ENCODE results near the gene ACO2.

Gene ACO2

DNA sequence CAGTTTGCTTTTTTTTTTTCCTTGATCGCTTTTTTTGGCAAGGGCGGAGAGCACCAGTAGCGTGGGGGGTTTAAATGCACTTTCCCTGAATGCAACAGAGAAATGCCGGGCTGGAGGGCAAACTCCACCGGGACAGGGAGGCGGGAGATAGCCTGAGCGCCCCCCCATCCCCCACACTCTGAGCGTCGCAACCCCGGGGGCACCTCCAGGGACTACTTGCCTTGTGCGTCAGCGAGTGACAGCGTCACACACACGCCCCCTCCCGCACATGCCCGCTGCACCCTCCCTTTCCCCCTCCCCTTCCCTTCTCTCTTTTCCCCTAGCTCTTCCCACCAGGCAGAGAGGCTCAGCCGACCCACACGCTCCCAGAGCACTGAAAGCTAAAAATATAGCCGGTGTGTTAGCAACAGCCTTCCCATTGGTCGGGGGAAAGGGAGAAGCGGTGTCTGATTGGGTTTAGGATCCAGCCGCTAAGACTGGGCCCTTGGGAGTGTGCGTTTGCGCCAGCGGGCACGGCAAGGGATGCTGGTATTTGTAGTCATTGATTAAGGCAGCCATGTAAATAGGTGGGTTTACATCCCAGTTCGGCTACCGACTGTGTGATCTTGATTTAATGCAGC, 20.6 kb upstream of the ACO2 start:
- peak; percentile 100 for DNase-seq (ENCODE audit: low spot score)

DNA sequence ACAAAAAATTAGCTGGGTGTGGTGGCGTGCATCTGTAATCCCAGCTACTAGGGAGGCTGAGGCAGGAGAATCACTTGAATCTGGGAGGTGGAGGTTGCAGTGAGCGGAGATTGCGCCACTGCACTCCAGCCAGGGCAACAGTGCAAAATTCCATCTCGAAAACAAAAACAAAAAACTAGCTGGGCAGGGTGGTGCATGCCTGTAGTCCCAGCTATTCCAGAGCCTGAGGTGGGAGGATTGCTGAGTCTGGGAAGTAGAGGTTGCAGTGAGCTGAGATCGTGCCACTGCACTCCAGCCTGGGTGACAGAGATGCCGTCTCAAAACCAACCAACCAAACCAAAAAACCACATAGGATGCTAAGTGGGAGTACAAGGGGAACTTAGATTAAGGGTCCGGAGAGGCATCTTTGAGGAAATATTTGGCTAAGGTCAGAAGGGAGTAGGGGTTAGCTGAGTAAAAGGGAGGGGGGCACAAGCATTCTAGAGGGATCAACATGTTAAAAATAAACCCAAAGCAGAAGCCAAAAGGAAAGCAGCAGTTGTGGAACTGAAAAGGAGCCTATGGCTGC, 10.7 kb upstream of the ACO2 start:
- DNase-seq (ENCODE audit: low spot score) = no peak

DNA sequence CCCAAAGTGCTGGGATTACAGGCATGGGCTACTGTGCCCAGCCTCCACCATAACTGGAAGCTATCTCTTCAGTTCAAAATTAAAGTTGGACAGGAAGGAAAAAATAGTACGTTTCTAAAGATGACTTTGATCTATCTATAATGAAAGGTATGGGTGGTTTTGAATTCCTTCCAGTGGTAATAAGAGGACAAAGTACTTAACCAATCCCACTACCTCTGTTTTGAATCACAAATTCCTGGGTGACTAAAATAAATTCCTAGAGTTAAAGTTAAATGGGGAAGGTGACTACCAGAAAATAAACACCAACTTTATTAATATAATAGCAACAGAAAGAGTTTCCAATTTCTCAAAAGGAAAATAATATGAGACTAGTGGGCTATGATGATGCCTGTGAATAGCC, 9.5 kb upstream of the ACO2 start:
- DNase-seq (ENCODE audit: low spot score) = no peak

DNA sequence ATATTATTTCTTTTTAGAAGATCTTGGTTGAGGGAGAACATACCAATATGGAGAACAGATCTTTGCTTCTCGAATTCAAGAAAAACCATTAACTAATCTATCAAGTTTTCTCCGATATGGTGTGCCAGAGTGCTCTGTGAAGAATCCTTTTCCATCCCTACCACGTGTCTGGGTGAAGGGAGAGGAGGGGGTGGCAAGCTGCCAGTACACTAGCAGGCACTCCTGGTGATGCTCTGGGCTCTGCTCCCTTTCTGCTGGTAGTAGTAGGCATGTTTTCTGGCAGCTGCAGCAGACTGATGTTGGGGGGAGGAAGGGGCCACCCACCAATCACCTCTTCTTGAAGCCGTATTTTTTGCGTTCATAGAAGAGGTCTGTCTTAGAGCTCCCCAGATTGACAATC, 8.8 kb upstream of the ACO2 start:
- DNase-seq (ENCODE audit: low spot score) = peak; percentile 88

DNA sequence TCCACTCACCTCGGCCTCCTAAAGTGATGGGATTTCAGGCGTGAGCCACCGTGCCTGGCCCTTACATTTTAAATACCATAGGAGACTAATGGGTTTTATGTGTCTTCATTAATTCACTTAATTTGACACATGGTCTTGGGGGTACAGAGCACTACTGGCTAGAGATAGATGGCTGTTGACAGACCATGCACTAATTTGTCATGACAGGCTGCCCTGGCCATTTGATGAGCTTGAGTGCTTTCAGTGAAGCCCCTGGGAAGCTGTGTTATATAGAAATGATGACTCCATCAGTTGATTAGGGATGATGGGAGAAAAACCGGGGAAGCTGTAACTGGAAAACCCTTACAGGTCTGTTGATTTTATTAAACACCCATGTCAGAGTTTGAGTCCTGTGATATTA, 7.0 kb upstream of the ACO2 start:
- no peak for DNase-seq (ENCODE audit: low spot score)

DNA sequence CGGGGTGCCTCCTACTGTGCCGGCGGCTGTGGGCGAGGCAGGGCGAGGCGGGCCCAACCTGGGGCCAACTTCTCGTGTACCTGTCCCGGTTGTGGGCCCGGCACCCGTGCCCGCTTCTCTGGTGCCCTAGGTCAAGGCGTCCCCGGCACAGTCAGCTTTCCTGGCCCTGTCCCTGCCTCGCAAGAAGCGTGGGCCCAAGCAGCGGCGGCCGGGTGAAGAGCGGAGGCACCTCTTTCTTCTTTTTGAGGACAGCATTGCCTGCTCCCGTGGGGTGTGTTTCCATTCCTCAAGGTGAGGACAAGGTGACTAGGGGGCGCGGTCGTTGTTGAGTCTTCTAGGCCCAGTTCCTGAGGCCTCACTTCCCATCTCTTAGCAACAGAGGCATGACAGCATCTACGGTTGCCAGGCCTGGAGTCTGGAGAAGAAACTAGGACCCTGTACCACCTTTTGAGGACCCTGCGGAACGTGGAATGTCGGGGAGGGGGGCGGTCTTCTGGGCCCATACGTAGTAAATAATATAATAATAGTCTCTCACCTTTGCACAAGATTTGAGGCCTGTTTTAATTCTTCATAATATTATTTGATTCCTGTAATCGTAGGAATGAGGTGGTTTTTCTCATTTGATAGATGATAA, 418 bp downstream of the ACO2 start:
- DNase-seq (ENCODE audit: low spot score) = peak; percentile 38

DNA sequence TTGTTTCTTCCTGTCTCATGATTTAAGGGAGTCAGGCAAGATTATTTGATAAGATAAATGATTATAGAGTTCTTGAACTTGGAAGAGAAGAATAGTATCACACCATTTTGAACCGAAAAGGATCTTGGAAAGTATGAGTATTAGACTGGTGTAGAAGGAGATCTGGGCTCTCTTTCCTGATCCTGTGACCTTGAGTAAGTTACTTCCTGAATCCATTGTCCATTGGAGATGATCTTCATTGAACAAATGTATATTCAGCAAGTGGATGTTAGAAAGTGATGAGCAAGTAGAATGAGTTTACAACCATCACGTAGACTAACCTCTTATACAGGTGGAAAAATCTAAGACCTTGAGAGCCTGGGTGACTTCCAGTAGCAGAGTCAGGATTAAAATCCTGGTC, 2.0 kb downstream of the ACO2 start:
- DNase-seq (ENCODE audit: low spot score) = no peak

DNA sequence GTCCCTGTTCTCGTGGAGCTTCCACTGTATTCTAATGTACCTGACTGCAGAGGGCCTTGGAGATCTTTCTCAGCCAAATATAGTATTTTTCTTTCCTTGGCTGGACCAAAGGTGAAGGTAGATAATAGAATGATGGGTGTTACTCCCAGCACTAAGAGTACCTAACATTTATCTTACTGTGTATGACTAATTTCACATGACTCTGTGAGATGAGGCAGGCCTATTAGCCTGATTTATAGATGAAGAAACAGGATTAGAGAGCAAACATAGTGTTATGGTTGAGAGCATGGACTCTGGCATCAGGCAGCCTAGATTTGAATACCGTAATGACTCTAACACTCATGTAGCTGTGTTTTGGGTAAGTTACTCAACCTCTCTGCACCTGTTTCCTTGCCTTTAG, 2.7 kb downstream of the ACO2 start:
- DNase-seq (ENCODE audit: low spot score) = no peak

DNA sequence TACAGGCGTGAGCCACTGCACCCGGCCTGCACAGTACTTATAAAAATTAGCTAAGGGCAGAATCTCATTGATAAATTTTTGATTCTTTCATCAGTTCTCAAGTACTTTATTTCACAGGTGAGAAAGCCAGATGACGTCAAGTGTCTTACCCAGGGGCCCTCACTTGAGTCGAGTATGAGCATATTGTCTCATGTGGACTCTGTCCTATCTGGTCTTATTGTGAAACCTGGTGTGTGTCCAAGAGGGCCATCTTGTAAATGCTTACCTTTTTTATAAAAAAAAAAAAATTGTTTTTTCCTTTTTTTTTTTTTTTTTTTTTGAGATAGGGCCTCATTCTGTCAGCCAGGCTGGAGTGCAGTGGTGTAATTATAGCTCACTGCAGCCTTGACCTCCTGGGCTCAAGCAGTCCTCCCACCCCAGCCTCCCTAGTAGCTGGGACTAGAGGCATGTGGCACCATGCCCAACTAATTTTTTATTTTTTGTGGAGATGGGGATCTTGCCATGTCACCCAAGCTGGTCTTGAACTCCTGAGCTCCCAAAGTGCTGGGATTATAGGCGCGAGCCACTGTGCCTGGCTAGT, 6.0 kb downstream of the ACO2 start:
- DNase-seq (ENCODE audit: low spot score) = no peak

DNA sequence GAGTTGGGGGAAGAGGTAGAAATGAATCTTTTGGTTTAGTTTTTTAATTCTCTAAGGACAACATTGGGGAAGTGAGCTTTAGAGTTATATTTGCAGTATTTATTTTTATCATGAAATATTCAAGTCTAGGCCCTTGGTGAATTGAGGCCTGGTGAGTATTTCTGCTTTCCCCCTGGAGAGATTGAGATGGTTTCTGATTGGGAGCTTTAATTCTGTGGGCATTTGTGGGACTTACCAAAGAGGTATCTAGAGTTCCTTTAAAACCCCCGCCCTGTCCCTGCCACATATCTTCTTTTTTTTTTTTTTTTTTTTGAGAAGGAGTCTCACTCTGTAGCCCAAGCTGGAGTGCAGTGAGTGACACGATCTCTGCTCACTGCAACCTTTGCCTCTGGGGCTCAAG, 9.6 kb downstream of the ACO2 start:
- DNase-seq (ENCODE audit: low spot score) = no peak

DNA sequence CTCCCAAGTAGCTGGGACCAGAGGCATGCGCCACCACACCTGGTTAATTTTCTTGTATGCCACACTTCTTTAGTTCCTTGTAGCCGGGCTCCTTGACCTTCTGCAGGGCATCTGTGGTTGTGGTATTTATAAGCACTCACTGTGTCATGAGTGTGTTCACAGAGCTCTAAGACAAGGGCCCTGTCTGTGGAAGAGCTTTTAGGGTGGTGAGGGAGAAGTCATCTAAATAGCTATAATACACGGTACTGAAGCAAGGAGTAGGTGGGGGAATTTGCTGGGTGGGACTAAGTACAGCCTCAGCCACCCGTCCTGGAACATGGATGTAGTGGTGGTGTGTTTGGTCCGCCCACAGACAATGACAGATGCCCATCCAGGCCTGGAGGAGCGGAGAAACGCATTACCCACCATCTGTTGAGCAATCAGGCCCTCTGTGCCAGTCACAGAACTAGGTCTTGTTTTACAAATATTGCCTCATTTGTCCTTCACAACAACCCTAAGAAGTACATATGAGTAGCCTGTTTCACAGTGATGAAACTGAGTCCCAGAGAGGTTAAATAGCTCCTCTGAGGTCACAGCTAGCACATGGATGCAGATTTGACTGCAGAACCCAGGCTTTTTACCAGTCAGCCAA, 10.1 kb downstream of the ACO2 start:
- peak; percentile 72 for DNase-seq (ENCODE audit: low spot score)

DNA sequence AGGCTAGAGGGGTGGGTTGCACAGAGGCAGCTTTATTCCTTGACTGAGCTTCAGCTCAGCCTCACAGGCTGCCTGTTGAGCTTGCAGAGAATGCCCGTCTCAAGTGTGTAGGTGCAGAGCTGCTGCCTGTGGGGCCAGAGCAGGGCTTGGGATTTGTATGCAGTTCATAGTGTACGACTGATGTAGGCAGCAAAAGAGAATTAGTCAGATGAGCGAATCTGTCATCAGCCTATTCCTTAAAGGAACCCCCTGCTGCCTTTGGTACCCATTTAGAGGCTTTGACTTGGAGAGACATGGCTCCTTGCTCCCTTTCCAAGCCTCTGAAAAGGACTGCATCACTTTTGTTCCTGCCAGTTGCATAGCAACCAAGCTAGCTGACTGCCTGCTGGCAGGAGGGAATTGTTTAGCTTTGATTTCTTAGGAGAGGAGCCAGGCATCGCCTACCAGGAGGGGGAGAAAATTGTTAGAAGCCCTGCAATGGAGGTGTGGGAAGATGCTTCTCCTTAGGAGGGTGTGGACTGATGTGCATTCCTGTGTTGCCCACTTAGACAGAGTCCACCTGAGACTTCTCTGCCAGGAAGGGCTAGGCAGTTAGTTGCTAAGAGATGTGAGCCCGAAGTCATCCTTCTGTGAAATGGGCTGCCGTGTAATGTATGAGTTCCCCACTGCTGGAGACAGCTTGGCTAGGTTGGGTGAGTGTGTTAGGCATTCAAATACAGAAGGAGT, 10.9 kb downstream of the ACO2 start:
- DNase-seq (ENCODE audit: low spot score) = peak; percentile 89

DNA sequence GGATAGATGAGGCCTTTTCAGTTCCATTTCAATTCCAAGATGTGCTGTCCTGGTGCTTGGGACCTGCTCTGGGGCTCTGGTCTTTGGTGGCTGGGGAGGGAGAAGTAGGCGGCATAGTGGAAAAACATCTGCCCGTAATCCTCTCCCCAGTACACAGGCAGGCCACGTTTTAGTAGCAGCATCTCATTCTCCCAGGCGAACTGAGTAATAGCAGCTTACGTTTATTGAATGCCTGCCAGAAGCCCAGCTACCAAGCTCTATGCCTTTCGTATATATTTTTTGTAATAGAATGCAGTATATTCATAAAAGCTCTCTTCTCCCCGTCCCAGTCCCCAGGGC, 11.4 kb downstream of the ACO2 start:
- peak; percentile 57 for DNase-seq (ENCODE audit: low spot score)

DNA sequence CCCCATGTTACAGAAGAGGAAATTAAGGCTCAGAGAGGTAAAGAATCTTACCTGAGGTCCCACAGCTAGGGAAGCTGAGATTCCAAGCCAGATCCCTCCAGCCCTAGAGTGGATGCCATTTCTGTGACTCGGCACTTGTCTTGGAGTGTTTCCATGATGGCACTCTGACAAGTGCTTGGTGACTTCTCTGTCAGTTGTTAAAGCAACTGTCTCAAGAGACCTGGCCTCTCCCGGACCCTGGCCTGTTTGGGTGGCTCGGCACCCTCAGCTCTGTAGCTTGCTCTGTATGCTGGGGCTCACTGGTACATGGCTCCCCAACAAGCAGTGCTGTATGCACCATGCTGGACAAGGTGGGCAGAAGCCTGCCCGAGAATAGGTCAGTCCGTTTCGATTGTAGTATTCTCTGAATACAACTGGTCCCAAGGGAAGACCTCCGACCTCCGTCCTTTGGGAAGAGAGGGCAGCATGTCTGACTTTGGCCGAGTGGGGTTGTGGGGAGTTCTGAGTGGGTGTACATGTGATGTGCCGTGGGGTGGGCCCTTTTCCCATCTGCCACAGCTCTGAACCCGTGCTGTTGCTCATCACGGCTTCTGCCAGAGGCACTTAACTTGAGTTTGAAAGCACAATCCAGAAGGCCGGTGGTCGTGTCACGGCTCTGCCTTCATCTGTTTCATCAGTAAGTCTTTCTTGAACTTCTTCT, 12.4 kb downstream of the ACO2 start:
- DNase-seq (ENCODE audit: low spot score) = peak; percentile 39

DNA sequence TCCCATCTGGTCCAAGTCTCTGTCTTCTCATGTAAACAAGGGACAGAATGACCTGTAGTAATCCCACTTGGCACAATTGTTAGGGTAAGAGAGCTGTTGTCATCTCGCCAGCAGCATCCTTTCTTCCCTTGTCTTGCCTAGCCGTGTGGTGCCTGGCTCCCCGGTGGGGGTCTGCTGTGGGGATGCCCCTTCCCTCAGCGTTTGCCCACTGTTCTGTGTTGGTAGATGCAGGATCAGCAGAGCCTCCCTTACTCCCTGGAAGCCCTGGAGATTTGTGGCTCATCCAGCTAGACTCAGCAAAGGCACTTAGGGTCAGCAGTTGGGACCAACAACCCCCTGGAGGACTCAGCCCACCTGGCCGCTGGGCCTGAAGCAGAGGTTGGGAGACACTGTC, 13.0 kb downstream of the ACO2 start:
- DNase-seq (ENCODE audit: low spot score) = no peak

DNA sequence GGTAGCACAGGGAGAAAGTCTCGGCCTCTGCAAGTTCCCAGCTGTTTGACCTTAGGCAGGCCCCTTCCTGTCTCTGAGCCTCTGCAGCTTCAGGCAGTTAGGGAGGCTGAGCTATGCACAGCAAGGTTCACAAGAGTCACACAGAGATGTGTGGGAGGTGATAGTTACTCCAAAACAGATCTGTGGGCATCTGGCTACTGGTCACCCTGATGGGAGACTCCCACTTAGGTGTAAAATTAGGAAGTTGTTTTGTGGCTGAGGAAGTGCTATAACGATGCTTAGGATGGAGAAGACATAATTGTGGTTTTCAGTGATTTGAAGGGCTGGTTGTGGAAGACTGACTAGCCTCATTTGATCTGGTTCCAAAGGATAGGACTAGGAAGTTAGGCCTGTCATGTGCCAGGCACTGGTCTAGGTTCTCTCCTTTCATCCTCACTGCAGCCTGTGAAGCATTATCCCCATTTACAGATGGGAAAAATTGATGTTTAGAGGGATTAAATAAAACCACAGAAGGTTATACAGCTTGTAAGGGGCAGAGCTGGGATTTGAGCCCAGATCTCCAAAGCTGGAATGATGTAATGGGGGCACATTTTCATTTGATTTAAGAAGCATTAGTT, 13.5 kb downstream of the ACO2 start:
- DNase-seq (ENCODE audit: low spot score) = no peak

DNA sequence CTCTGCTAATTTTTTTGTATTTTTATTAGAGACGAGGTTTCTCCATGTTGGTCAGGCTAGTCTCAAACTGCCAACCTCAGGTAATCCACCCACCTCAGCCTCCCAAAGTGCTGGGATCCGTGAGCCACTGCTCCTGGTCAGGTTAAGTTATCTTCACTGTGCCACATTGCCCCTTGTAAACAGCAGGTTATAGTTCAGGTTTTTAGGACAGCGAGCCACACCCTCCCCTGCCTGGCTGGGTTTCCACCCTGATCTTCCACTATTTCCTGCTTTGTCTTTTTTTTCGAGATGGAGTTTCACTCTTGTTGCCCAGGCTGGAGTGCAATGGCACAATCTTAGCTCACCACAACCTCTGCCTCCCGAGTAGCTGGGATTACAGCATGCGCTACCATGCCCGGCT, 16.1 kb downstream of the ACO2 start:
- no peak for DNase-seq (ENCODE audit: low spot score)

DNA sequence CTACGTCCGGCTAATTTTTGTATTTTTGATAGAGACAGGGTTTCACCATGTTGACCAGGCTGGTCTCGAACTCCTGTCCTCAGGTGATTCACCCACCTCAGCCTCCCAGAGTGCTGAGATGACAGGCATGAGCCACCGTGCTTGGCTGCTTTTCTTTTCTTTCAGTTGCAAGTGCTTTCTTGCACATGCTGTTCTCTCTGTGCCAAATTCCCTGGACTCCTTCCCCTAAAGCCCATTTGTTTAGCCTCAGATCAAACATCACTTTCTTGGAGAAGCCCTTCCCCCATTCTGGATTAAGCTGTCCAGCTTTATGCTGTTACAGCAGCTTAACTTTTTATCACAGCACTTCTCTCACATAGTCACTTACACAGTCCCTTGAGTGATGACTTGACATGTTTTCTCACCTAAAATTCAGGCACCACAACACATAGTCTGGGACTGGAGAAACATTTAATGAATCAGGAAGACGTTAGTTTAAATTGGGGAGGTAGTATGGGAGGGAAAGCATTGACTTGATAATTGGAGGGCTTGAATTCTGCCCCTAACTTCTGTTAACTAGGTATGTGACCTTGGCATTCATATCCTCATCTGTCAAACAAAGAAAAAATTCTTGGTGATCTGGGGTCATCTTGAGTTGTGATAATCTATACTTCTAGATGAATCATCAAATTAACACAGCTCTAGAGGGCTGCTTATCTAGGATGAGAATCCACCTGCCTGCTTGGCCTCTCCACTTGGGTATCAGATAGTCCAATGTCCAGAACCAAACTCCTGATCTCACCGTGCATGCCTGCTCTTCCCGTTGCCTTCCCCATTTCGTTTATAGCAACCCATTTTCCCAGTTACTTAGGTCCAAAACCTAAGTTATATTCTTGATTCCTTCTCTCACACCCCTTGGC, 18.4 kb downstream of the ACO2 start:
- DNase-seq (ENCODE audit: low spot score) = no peak

DNA sequence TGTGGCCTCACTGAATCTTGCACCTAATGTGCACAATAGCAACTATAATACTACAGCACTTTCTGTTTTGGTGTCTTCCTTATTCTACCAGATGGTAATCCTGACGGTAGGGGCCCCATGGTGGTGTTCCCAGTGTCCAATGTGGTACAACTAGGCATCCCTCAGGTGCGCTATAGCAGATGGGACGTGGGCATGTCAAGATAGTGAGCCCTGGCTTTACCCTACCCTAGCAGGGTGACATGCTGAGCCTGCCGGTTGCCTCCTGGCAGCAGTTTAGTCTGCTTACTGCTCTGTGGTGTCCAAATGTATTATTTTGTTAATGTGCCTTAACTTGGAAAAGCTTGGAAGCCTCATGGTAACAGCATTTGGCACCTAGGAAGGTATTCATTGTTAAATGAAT, 19.2 kb downstream of the ACO2 start:
- no peak for DNase-seq (ENCODE audit: low spot score)

DNA sequence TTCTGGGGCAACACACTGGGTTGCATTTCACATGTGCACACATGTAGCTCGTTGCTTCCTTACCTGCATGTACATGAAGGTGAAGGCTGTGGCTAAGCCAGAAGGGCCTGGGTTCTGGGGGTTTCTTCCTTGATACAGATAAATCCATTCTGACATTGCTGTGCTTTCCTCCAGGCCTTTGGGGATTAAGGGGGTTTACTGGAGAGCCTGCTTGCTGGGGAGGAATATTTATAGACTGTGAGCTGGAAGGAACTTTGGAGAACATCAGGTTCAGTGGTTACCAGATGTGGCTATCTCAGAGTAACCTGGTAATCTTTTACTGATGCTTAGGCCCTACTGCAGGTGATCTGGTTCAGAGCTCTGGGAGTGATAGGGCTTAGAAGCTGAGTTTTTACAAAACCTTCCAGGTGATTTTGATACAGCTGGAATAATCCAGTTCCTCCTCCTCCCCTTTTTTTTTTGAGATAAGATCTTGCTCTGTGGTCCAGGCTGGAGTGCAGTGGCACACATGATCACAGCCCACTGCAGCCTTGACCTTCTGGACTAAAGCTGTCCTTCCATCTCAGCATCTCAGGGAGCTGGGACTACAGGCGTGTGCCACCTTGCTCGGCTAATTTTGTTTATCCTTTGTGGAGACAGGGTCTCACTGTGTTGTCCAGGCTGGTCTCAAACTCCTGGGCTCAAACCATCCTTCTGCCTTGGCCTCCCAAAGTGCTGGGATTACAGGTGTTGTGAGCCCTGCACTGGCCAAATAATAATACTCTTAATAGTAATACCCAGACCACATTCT, 19.9 kb downstream of the ACO2 start:
- no peak for DNase-seq (ENCODE audit: low spot score)
